Hematopoietic multipotent progenitor cell treated with erythropoietin and hydrocortisone succinate and interleukin-3 and kit ligand, for 17 days (in vitro differentiated cells): Measurements from ENCODE around the gene PGBD5.
A peak's percentile ranks its signal among the peaks of the same experiment; 100 is the strongest.

ENCODE experiments used
- DNase-seq: peaks from one replicate; pipeline ENCODE4 v3.0.0-alpha.2; 2015; ENCODE audit warnings: low spot score

PGBD5 gene

DNA sequence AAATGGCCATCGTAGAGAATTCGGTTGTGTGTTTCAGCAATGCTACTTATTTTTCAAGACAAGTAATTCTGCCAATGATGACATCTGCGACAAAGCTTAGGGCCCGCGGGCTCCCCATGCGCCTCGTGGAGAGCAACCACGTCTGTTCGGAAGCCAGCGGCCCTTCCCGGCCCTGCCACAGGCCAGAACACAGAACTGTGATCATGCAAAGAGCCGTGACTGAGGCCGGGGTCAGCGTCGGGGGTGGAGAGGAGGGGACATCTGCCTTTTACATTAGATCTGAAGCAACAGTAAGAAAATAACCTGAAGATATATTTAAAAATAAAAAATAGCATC is 103.7 kb downstream of the PGBD5 start:
- DNase-seq = no peak

DNA sequence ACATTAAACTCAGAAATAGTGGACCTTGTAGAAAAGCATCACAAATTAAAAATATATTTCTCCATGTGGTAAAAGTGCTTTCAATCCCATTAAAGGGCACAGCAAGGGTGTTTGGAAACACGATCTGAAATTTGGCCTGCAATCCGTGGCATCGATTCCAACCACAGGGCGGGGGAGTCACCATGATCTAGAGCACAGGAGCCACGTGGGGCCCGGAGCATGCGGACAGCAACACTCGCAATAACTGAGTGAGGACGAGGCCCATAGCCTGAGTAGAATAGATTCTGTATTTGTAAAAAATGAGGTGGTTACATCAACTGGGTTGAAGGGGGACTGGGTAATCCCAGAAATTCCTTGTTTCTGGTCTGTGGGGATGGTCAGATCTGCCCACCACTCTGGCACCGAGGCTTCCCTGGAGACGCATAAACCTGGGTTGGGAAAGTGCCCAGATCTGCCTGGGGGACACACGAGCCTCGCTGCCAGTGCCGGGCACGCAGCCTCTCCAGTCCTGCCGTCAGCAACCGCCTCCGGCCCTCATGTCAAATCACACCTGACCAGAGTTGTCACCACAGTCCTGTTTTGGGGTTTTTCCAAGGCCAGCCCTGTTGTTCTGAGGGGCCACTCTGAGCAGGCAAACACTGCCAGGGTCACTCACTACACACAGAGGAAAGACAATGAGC is 104.3 kb downstream of the PGBD5 start:
- DNase-seq = no peak

DNA sequence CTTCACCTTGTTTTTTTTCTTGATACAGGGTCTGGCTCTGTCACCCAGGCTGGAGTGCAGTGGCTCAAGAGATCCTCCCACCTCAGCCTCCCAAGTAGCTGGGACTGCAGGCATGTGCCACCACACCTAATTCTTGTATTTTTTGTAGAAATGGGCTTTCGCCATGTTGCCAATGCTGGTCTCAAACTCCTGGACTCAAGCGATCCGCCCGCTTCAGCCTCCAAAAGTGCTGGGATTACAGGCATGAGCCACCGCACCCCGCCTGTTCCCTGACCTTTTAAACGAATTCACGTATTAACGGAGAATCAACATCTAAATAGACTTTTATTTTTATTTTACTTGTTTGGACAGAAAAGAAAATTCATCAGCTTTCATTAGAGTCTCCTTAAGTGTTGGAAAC is 104.8 kb downstream of the PGBD5 start:
- no peak for DNase-seq

DNA sequence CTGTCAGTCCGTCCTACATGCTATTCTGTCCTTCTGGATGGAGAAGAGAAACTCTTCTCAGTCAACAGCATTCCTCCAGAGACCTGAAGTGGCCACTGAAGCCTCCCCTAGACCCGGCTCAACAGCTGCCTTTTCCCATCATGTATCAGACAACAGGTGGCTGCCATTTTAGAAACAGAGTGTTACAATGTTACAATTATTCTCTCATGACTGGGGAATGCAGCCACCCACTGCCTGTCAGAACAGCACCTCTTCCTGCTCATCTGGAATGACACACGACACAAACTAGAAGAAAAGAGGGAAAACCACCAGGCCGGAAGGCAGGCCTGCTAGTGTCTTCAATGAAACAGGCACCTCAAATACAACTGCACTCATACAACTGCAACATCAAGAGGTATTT is 105.3 kb downstream of the PGBD5 start:
- no peak for DNase-seq

DNA sequence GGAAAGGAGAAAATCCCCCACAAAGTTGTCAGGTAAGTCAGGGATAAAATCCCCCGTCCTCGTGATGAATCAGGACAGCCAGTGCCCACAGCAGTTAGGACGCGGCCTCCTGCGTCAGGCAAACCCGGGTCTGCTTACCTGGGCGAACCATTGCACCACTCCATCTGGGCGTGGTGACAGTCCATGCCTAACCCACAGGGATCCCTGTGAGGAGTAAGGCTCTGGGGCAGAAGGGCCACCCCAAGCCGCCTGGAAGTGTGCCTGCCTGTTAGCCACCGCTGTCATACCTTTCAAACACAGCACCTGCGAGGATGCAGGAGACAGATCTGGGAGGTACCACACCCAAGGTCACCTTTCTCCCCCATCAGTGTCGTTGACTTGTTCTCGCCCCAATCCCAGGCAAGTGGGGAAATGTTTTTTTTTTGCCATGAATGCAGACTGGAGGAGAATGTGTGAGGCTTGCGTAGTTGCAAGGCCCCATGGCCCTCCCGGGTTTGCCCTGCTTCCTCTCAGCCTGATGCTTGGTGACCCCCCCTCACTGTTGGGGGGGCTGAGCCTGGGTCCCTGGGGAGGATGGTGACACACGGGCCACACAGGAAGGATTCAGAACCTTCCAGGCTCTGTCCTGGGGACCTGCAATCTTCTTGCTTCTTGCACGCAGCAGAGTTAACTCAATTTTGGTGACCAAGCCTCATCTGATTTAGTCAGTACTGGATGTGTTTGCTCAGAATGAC is 107.0 kb downstream of the PGBD5 start:
- DNase-seq = no peak

DNA sequence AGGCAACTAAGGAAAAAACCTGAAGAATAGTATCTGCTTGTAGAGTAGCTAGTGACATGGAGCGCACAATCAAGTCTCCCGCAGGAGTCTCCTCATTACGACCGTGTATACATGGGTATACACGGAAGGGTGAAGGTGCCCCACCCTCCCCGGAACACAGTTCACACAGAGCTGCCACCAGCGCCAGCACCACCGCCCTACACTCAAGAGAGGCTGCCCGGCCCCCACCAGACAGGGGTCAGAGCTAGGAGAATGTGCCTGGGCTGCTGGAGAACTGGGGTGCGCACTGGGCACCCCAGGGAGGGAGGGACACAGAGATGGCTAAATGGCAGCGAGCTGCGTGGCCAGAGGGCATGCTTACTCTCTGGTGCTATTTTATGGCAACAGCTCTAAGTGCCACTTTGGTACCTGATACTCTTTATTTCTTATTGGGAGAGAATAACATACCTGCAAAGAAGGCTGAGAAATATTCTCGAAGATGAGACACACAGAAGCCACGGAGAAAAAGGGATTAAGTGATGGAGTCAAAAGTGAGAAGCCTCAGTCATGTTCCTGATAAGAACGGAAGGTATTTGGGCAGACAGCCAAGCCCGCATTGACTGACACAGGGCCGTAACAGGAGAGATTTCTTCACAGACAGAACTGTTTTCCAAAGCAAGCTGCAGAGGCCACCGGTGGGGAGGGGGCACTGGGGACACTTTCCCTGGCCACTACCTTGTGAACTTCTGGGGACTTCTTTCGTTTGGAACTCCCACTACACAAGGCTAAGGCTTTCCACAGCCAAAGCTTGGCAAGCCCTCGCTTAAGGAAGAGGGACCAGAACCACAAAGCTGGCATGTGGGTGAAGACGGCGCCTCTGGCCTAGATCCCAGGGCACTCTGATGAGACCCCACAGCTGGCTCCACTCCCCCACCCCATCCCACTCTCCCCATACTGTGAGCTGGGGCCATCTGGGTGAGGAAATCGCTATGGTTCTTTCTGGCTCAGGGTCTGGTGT is 108.0 kb downstream of the PGBD5 start:
- no peak for DNase-seq

DNA sequence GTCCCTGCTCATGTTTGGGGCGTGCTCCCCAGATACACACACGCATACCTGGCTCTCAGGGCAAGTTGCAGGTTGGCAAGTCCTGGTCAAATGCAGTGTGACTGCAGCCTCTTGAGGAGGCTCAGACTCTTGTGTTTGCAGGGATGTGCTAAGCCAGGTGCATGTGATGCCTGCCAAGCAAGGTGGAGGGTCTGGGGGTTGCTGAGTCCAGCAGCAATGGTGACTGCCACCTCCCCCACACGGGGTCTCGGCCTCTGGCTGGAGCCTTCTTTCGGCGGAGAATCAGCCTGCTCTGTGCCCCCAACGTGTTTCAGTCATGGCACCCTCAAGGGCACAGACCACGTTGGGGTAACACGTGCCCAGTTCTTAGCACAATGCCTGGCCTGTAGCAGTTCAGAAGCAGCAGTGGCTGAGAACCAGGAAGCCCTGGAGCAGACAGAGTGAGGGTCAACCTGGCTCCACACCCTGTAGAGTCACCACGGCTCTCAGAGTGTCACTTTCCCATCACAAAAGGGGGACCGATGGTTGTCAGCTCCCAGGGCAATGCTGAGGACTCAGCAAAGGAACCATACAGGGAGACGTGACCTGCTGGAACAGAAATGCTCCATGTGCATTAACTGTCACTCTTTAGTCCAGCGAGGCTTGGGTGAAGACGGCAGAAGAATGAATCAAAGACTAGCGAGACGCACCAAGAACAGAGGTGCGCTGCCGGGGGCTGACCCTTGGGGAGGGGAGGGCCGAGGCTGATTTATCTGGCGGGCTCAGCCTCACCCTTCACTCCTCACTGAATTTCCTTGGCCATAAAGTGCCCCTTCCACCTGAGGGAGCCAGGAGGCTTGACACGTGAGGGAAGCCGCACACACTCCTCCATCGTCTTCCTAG is 109.0 kb downstream of the PGBD5 start:
- no peak for DNase-seq

DNA sequence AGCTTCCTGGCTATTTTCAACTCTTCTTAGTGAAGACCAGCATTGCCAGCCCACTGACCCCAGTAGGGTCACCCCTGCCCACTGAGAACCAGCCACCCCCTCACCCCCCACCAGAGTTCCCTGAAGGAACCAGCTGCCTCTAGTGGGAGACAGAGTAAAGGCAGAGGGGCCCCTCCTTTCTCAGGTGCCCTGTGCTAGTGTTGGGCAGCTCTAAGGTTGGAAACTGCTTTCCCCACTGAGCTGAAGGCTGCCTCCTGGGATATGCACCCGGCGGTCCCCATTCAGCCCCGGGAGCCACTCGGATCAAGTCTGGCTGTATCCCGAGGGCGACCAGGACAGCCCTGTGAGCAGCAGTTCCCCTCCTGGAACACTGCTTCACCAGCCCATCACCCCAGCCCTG is 111.0 kb downstream of the PGBD5 start:
- no peak for DNase-seq

DNA sequence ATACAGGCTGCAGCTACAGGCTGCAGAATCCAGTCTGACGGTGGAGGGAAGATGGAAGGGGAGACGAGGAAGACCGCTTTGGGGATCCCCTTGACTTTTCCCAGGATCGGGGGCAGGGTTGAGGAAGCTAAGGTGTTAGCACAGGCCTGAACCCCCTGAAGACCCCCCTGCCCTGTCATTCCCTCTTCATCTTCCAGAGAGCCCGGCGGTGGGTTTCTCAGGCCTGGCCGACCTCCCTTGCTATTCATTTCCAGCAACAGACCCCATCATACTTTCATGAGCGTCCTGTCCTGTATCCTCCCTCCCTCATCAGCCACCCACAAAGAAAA is 112.0 kb downstream of the PGBD5 start:
- no peak for DNase-seq

DNA sequence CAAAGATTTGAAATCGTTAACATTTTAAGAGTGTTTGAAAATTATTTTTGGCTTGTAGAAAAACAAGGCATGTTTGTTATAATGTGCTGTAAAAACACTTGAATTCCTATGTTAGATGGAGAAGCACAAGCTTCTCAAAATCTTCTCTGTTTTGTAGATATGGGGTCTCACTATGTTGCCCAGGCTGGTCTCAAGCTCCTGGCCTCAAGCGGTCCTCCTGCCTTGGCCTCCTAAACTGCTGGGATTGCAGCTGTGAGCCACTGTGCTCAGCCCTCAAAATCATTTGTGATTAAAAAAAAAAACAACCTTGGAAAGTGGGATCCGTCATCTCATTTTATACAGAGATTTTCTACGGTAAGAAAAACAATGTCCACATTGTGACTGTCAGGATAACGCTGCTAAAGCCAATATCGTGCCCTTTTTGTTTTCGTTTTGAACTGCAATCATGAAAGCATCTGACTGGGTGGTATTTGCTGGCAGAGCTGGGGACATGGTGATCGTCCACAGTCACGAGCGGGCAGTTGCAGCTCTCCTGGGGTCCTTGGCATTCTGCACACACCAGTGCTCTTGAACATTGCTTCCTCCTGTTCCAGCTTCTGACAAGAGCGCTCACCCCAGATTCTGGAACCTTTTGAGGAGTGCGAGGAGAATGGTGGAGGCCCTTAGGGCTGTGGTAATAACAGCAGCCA is 112.5 kb downstream of the PGBD5 start:
- no peak for DNase-seq

DNA sequence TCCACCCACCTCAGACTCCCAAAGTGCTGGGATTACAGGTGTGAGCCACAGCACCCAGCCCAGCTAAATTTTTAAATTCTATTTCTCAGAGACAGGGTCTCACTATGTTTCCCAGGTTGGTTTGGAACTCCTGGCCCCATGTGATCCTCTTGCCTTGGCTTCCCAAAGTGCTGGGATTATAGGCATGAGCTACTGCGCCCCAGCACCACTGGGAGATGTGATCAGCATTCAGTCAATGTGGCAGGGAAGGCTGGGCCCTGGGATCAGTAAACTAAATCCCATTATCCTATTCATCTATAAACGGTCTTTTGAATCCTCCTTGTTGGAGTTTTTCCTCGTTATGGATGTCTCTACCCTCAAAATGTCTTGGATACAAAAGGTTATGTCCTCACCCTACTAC is 113.5 kb downstream of the PGBD5 start:
- DNase-seq = no peak

DNA sequence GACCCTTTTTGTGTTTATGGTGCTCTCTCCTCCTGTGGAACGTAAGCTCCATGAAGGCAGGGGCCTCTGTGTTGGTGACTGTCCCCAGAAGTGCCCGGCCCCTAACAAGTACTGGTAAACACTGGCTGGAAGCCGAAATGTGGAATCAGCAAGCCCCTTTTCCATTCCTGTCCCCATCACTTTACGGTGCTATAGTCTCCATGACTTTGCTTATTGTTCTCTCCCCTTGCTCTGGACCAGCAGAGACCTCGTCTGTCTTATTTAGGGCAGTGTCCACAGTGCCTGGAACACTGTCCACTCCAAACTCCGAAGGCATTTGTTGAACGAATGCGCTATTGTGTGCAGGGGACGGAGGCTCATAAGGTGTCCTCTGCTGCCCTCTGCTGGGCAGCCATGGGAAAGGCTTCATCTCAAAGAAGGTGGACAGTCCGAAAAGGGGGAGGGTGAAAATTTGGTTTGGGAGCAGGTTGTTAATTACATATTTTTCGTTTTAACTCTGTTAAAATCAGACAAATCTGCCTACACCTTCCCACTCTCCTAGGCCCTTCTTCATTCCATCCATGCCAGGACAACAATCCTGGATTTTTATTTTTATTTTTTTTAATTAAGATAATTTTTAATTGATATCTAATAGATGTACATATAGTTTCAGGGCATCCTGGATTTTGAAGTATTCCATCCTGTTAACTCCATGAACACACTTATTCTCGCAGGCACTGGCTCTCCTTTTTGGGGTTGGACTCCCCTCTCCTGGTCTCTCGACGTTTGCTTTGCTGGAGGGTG is 115.6 kb downstream of the PGBD5 start:
- peak; percentile 82 for DNase-seq

DNA sequence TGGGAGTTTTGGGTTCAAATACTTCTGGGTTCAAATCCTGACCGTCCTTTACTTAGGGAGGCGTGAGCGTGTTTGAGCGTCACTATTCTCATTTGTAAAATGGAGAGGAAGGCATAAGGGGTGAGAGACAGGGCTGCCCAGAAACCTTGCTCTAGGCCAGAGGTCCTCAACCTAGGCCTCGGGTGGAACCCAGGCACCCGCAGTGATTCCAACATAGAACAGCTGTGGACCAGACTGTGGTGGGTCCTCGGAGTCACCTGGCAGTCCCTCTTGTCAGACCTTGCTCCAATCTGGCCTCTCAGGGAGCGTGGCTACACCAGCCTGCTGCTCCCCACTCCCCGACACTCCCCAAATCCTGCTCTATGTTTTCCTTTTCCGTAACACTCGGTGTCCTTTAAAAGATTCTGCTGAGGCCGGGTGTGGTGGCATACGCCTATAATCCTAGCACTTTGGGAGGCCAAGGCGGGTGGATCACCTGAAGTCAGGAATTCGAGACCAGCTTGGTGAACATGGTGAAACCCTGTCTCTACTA is 116.4 kb downstream of the PGBD5 start:
- DNase-seq = no peak

DNA sequence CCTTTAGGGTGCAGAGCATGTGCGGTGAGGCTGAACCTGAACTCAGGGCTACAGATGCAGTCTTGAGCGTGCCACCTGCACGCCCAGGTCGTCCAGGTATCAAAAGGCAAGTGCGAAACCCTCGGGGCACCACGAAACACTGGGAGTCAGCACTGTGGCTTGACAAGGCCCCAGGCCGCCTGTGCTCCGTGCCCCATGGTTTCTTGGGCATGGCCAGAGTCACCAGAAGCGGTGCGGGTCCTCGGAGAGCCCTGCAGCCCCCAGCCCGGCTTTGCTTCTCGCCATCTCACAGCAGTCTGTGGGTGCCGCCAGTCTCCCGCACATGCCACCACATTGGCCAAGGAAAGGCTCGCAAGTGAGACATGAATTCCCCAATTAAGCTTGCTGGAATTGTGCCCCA is 117.3 kb downstream of the PGBD5 start:
- no peak for DNase-seq

DNA sequence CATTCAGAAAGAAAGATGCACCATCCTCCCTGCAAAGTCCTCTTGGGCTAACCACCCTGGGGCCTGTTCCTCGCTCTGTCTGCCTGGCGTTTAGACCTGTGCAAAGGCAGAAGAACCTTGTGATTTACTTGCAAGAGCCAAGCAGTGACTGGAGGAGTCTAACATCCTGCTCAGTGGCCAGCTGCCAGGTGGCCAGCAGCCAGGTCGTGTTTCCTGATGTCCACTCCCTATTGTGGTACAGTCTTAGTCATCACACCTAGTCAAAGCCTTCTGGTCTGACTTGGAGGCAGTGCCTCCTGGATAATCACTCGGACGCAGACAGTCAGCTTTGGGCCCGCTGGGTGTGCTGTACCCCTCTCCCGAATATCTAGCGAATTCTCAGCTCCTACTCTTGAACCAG is 118.1 kb downstream of the PGBD5 start:
- DNase-seq = no peak

DNA sequence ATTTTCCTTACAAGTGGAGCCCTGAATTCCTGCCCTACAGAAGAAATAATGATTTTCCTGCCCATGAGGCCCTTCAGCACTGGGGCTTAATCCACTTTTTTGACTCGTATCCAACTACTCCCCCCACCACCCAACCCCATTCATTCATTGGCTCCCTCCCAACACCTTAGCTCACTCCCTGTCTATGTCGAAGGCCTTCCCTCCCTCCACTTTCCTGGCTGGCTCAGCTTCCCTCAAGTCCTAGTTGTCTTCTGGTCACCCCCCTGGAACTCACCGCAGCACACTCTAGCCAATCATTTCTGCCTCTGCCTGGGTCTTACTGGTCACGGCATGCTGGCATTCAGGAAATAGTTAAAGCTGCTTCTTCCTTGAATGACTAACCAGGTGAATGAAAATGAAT is 118.9 kb downstream of the PGBD5 start:
- DNase-seq = no peak

DNA sequence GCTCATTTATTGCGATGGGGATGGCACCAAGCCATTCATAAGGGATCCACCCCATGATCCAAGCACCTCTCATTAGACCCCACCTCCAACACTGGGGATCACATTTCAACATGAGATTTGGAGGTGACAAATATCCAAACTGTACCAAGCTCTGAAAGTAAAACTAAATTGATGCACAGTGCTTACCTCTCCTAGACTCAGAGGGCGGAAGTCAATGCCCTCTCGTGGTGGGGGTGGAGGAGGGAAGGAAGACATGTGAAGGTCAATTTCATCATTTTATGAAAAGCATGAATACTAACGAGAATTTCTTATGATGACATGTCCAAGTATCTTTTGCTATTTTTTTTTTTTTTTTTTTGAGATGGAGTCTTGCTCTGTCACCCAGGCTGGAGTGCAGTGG is 120.0 kb downstream of the PGBD5 start:
- no peak for DNase-seq

DNA sequence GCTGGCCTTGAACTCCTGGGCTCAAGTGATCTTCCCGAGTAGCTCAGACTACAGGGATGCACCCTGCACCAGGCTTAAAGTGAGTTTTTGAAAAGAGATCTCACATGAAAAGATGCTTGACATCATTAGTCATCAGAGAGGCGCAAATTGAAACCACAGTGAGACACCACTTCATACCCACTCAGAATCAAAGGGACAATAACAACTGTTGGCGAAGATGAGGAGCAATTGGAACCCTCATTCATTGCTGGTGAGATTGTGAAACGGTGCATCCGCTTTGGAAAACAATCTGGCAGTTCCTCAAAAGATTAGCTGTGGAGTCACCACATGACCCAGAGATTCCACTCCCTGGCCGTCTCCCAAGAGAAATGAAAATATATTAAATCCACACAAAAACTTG is 122.3 kb downstream of the PGBD5 start:
- DNase-seq = no peak

DNA sequence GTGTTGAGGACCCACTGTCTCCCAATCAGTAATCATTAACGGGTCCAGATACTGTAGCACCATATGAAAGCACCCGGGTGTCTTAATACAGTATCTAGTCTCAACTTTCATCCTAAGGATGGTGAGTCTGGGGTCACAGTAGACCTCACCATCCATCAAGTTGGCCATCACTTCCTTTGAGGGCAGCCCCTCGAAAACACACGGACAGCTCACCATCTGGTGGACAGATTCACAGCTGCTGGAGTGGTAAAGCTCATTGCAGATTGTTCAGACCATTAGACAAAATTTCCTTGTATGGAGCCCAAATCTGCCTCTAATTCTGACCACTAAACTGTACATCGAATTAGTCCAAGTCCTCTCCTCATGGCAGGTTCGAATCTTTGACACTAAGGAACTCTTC is 123.1 kb downstream of the PGBD5 start:
- no peak for DNase-seq

DNA sequence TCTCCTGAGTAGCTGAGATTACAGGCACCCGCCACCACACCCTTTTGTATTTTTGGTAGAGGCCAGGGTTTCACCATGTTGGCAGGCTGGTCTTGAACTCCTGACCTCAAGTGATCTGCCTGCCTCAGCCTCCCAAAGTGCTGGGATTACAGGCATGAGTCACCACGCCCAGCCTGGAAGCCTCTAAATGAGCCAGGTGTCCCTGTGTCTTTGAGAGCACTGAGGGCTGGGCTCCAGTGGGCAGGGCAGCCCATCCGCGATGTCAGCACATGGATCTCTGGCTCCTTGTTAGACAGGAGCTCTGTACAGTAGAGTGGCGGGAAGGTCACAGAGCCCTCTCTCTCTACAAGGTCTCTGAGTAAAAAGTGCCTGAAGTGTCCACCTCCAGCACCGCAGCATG is 124.3 kb downstream of the PGBD5 start:
- no peak for DNase-seq
